Hepatocyte (in vitro differentiated cells): ENCODE data around the gene TMC5.

Experiments
- EZH2 ChIP-seq: fragments of 200-600 bp; sonication (generic); IDR thresholded peaks from 2 replicates; pipeline ENCODE4 v1.6.1; 2016; ENCODE audit warnings: antibody characterized with exemption, mild to moderate bottlenecking, borderline replicate concordance
- EZH2phosphoT487 ChIP-seq: fragments of 200-600 bp; sonication (generic); IDR thresholded peaks from one replicate; pipeline ENCODE4 v1.6.1; 2018; ENCODE audit warnings: antibody characterized with exemption, mild to moderate bottlenecking, low read depth, moderate library complexity; ENCODE audit not compliant: unreplicated experiment, severe bottlenecking
- TF ChIP-seq, protein P1 (sequence below): fragments of 200-600 bp; sonication (generic); IDR thresholded peaks from 2 replicates; pipeline ENCODE4 v1.5.1; 2016; ENCODE audit warnings: antibody characterized with exemption, mild to moderate bottlenecking; ENCODE audit not compliant: poor library complexity

DNA sequence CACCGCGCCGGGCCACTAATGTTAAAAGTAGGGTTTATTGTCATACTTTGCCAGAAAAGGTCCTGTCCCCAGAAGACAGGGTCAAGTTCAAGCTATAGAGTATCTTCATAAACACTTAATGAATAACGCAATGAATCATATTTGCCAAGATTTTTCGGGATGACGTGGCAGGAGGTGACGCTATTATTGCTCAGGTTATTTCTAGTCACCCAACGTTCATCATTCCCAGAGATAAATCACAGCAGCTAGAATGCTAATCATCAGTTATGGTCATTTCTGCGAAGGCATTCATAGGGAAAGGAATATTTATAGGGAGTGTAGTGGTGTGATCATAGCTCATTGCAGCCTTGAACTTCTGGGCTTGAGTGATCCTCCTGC is 2.0 kb downstream of the TMC5 start:
- TF ChIP-seq, protein P1, sequence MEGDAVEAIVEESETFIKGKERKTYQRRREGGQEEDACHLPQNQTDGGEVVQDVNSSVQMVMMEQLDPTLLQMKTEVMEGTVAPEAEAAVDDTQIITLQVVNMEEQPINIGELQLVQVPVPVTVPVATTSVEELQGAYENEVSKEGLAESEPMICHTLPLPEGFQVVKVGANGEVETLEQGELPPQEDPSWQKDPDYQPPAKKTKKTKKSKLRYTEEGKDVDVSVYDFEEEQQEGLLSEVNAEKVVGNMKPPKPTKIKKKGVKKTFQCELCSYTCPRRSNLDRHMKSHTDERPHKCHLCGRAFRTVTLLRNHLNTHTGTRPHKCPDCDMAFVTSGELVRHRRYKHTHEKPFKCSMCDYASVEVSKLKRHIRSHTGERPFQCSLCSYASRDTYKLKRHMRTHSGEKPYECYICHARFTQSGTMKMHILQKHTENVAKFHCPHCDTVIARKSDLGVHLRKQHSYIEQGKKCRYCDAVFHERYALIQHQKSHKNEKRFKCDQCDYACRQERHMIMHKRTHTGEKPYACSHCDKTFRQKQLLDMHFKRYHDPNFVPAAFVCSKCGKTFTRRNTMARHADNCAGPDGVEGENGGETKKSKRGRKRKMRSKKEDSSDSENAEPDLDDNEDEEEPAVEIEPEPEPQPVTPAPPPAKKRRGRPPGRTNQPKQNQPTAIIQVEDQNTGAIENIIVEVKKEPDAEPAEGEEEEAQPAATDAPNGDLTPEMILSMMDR, result no peak
- TF ChIP-seq EZH2 (no peak), EZH2phosphoT487 (no peak)
